HG02840 (cell line): ENCODE measurements around the gene ZFPM1.

Source experiments
- ATAC-seq: cut with Tn5 transposase; IDR thresholded peaks from one replicate; pipeline ENCODE4 v1.9.1; 2021; ENCODE audit warnings: mild to moderate bottlenecking, moderate library complexity, moderate number of reproducible peaks; ENCODE audit not compliant: unreplicated experiment, low FRiP score

ZFPM1 gene

DNA sequence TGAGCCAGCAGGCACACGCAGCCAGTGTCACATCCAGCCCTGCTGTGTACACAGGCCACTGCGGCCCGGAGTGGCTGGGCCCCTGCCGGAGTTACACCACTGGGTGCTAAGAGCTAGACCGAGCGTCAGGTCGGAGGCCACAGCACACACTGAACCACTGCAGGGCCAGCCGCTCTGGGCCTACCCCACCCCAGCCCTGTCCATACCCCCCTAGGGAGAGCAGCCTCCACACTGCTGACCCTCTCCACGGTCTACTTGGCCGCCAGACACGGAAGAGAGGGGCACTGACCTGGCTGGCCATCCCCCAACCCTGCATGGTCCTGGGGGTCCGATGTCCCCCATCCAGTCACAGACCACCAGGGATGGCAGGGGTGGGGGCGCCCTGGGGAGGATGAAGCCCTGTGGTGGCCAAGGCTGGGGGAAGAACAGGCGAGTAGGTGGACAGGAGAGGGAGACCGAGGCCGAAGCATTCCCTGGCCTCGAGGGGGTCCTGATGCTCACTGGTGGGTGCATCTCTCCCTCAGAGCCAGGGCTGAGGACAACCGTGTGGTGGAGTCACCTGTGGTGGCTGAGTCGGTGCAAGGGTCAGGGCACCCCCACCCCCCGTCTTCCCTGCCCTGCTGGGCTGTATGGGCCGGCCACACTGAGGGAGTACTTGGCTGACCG, 82.2 kb downstream of the ZFPM1 start:
- no peak for ATAC-seq

DNA sequence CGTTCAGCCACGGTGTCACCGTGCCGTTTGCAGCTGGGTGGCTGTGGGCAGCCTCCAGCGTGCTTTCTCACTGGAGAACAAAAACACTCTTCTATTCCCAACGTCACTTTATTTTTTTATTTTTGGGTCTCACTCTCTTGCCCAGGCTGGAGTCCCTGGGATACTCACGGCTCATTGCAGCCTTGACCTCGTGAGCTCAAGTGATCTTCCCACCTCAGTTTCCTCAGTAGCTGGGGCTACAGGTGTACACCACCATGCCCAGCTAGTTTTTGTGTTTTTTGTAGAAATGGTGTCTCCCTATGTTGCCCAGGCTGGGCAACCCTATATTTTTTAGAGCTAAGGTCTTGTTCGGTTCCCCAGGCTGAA, 82.8 kb downstream of the ZFPM1 start:
- ATAC-seq, result no peak

- ATAC-seq, result no peak
Measured at GRCh38 chr16:88536510-88536909, 83.4 kb downstream of the ZFPM1 start.

DNA sequence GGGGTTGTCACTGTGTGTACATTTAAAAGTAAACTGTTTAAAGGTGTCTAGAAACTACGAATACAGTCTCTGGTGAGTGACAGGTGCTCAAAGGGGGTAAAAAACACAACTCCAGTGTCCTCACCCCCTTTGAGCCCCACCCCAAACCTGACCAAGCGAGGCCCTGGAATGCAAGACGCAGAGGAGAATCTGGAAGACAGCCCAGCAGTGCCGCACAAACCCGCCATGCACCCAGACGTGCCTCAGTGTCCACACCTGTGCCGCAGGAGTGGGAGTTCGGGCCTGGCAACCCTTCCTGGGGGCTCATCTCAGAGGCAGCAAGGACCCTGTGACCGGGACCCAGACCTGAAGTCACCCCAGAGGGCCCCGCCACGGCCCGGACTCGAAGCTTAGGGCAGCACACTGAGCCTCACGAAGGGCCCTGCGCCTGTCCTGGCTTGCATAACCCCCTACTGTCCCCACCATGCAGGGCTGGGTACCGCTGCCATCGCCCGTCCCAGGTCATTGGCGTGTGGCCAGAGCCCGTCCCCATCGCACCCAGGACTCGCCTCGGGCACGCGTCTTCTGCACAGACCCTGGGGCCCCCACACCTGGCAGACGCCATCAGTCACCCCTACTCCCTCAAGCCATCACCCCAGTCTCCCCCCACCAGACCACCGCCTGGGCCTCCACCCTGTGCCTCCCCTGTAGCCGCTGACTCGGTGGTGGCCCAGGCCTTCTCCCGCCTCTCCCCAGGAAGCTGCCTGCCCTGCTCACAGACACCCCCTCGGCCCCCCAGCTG, 84.1 kb downstream of the ZFPM1 start:
- no peak for ATAC-seq

- no peak for ATAC-seq
Measured at GRCh38 chr16:88537859-88538258, 84.8 kb downstream of the ZFPM1 start.

GRCh38 chr16:88538366-88539060, 85.4 kb downstream of the ZFPM1 start:
- ATAC-seq, result no peak

DNA sequence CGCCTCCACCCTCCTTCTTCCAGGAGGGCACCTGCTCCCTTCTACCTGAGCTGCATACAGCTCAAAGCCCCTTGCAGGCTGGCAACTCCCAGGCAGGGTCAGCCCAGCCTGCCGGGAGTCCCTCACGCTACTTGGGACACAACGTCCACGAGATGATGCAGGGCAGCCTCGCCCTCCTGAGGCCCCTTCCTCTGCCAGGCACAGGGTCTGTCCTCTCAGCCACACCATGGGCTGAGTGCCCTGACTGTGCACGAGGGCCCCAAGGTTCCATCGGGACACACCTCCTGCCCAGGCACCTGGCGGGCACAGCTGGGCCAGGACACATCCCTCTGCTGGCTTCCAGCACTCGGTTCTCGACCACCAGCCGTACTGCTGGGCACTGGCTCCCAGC, 86.2 kb downstream of the ZFPM1 start:
- no peak for ATAC-seq

GRCh38 chr16:88539652-88540345, 86.7 kb downstream of the ZFPM1 start:
- no peak for ATAC-seq

GRCh38 chr16:88540346-88540977, 87.4 kb downstream of the ZFPM1 start:
- no peak for ATAC-seq

DNA sequence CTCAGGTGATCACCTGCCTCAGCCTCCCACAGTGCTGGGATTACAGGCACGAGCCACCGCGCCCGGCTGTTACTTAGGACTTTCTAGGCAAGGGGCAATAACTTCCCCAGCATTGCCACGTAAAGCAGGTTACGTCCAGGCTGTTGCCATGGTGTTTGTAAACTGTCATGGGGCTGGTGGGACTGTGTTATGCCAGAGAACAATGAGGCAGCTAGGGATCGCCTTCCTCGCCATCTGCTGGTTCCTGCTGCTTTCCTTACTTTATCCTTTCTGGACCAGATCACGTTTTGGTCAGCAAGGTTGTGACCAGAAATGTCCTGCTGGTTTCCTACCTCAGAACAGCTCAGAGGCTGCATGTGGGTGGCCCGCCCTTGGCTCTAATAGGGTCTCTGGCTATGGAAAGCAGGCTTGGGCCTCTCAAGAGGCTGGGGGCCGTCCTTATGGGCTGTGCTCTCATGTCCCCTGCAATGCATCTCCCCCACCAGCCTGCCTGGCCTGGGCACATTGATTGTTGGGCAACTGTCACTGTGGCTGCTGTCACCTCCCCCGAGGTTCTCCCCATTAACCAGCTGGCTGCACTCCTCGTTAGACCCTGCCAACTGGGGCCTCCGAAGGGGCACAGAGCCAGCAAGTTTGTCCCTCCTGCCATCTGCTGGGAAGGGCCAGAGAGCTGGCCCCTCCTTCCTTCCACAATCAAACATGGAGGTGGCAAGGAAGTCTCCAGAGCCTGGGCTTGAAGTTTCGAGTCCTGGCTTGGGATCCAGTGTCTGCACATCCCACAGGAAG, 88.9 kb downstream of the ZFPM1 start:
- ATAC-seq, result no peak

GRCh38 chr16:88543230-88543813, 90.2 kb downstream of the ZFPM1 start:
- ATAC-seq, result no peak

- ATAC-seq, result no peak
Measured at GRCh38 chr16:88545781-88546180, 92.7 kb downstream of the ZFPM1 start.

DNA sequence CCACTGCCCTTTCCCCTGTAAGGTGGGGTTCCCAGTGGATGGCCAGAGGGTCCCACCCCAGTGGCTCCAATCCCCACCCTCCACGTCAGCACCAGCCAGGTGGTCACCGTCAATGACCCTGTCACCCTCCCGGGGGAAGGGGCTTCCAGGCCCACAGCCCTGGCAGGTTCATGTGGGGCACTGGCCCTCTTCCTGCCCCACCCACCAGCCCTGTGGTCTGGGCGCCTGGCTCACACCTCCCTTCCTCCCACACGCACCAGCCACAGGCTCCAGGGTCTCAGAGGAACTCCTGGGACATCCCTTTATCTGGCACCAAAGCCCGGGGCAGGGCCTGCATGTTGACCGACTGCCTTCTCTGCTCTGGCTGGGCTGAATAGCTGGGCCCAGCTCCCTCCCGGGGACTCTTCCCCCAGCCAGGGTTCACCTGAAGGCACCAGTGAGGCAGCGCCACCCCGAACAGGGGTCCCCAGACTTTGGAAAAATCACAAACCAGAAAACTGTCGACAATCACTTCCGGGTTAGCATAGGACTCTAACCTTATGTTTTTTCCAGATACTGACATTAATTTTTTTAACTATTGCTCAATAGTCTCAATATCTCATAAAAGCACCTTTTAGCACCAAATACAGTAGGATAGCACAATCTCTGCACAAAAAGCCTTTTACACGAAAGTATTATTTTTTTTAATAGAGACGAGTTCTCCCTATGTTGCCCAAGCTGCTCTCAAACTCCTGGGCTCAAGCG, 95.2 kb downstream of the ZFPM1 start:
- no peak for ATAC-seq

- ATAC-seq, result no peak
Measured at GRCh38 chr16:88548985-88549384, 95.9 kb downstream of the ZFPM1 start.

GRCh38 chr16:88549671-88550245, 96.7 kb downstream of the ZFPM1 start:
- ATAC-seq, result no peak

DNA sequence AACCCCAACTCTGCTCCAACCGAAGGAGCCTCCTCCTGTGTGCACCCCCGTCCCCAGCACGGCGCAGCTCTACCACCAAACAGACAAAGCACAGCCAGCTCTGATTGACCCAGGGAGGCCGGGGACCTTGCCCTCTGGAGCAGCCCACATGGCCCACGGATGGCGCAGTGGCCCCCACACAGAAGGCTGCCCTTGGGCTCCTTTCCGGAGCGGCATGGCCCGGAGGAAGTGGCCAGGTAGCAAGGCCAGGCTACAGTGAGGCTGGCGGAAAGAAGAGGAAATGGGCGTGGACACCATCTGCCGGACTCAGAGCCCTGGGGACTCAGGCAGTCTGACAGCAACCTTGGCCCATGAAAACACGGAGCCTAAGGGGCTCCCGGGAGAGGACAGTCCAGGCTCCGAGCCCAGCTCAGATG, 97.2 kb downstream of the ZFPM1 start:
- ATAC-seq, result no peak

DNA sequence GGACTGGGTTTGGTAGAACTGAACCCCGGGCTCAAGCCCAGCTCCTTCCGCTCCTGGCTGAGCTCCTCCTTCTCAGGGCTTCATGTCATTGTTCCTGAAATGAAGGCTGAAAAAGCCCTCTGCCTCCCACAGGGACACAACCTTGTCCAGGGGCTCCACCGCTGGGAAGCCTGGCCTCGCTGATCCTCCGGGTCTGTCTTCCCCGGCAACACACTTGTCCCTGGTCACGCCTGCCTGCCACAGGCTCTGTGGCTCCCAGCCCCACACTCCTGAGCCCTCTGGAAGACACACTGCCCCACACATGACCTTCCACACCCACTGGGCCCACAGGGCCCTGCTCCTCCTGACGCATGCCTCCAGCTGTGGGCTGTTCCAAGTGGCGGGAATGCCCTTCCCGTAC, 99.1 kb downstream of the ZFPM1 start:
- ATAC-seq, result no peak

DNA sequence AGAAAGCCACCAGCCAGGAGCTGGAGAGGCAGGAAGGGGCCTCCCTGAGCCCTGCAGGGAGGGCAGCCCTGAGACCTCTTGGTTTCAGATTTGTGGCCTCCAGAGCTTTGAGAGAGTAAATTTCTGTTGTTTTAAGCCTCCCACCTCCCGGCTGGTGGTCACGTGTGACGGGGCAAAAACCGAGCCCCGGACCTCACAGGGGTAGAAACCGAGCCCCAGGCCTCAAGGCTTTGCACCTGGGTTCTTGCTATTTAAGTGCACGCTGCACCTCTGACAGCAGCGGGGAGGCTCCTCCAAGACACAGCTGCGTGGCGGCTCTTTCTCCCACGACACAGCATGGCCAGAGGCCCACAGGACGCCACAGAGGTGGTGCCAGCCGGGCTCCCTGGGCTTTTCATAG, 99.7 kb downstream of the ZFPM1 start:
- ATAC-seq, result no peak
